GM21515 (cell line): ENCODE data around the gene RBX1.

Experiments
- ATAC-seq: cut with Tn5 transposase; IDR thresholded peaks from one replicate; pipeline ENCODE4 v1.9.1; 2021; ENCODE audit not compliant: unreplicated experiment

The RBX1 gene

DNA sequence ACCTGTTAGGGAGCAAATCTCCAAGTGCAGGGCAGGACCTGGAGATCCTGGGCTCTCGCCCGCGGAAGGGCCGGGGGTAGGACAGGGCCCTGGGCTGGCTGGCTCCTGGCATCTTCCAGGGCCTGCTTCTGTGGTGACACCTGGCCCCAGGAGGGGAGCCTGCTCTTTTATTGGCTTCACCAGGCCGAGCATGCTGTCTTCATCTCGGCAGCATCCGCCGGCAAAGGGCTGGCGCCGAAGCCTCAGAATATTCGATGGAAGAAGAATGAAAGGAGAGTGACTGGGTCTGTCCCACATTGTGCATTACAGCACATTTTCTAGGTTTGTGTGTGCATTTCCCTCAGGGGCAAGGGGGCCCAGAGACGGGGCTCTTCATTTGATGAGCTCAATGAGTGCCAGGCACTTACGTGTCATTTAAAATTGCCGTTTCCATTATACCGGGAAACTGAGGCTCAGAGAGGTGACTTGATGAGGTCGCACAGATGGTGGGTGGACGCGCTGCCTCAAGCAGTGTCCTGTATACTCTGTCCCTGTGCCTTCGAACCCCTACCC, 70.0 kb downstream of the RBX1 start:
- no peak for ATAC-seq

- ATAC-seq: peak; percentile 63
Measured at GRCh38 chr22:41021613-41022454, 70.7 kb downstream of the RBX1 start.

DNA sequence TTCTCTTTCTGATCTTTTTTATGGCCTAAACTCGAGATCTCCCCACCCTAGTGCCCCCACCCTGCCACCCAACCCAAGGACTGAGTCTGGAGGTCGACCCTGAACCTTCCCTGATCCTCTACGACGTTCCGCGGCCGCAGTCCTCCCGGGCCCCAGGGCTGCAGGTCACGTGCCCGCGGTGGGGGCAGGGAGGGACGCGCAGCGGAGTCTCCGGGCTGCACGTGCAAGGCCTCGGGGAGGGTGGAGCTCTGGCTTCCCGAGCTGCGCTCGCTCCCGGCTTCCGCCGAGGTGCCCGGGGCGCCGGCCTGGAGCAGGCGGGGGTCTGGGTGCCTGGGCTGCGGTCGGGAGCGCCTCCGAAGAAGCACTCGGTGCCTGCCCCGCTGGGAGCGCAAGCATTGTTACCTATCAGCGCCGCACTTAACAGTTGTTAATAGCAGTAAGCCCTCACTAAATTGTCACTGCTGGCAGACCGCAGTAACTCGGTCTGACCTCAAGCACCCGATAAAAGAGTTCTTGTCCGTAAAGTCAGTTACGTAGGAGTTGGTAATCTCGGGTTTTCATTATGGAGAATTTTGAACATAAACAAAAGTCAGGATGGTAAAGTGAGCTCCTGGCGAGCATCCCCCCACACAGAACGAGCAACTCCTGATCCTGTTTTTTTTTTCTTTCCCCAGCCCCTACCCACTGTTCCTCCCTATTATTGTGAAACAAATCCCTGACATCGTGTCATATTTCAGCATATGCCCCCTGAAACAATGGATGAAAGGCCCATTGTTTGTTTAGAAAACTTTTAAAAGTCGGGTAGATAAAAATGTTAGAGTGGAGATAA, 71.5 kb downstream of the RBX1 start:
- peak; percentile 60 for ATAC-seq
